Measurements from ENCODE around the gene TEX2.

GRCh38 chr17:64150237-64151015 lies 112.6 kb downstream of the TEX2 start:
- TF ChIP-seq, protein P1, sequence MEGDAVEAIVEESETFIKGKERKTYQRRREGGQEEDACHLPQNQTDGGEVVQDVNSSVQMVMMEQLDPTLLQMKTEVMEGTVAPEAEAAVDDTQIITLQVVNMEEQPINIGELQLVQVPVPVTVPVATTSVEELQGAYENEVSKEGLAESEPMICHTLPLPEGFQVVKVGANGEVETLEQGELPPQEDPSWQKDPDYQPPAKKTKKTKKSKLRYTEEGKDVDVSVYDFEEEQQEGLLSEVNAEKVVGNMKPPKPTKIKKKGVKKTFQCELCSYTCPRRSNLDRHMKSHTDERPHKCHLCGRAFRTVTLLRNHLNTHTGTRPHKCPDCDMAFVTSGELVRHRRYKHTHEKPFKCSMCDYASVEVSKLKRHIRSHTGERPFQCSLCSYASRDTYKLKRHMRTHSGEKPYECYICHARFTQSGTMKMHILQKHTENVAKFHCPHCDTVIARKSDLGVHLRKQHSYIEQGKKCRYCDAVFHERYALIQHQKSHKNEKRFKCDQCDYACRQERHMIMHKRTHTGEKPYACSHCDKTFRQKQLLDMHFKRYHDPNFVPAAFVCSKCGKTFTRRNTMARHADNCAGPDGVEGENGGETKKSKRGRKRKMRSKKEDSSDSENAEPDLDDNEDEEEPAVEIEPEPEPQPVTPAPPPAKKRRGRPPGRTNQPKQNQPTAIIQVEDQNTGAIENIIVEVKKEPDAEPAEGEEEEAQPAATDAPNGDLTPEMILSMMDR (conservative IDR thresholded peaks at IDR 0.05) = no peak
- TF ChIP-seq EZH2 (IDR thresholded peaks at IDR 0.05; ENCODE audit: low read depth) = no peak

Data from PC-9 (cell line).